Esophagus squamous epithelium (tissue), 5 donors: ENCODE results near the gene TMPRSS5. TPM values are rescaled to one million over a fixed set of nuclear protein-coding genes. Genes with fewer than 3 reads are reported as not detected.
A peak's percentile ranks its signal among the peaks of the same experiment; 100 is the strongest.

Experiments
- DNase-seq: peaks from one replicate; lab custom pipeline; 2025; lab: John Stamatoyannopoulos, UW
- H3K27ac ChIP-seq, 4 donors: fragments of 200-600 bp; sonication (generic); one replicate each; pipeline ENCODE4 v1.5.1; 2016 to 2019; ENCODE audit warnings: mild to moderate bottlenecking in 1 of 4
- H3K27me3 ChIP-seq, 4 donors: fragments of 200-600 bp; sonication (generic); 1 replicate in 3 of 4; 2 replicates in 1 of 4; pipeline versions ENCODE4 v1.5.1 to v1.6.0; 2017 to 2021; ENCODE audit warnings: antibody characterized with exemption in 1 of 4
- H3K36me3 ChIP-seq, 3 donors: fragments of 200-600 bp; sonication (generic); one replicate each; pipeline ENCODE4 v1.5.1; 2016 to 2019
- H3K4me1 ChIP-seq, 3 donors: fragments of 200-600 bp; sonication (generic); one replicate each; pipeline ENCODE4 v1.5.1; 2017 to 2019
- H3K4me3 ChIP-seq, 4 donors: fragments of 200-600 bp; sonication (generic); 1 replicate in 3 of 4; 2 replicates in 1 of 4; pipeline ENCODE4 v1.5.1; 2016 to 2019; ENCODE audit warnings: mild to moderate bottlenecking in 2 of 4, moderate library complexity in 1 of 4
- H3K9me3 ChIP-seq, 3 donors: fragments of 200-600 bp; sonication (generic); one replicate each; pipeline ENCODE4 v1.5.1; 2016 to 2019
- POLR2A ChIP-seq, 4 donors: fragments of 450-650 bp; IDR thresholded peaks; one replicate each; pipeline ENCODE4 v1.6.1; 2017; ENCODE audit warnings: antibody characterized with exemption in 4 of 4, mild to moderate bottlenecking in 4 of 4, moderate library complexity in 3 of 4
- WGBS, 2 donors: methylation state at CpG; one replicate each; pipeline ENCODE4 v1.1.5; 2018; 5-methylcytosine and 5-hydroxymethylcytosine counted together
- intact Hi-C: fragments of 100-400 bp; cut with DNase I; formaldehyde crosslinking; loops from one replicate; pipeline ENCODE4 v1.15.0; 2022
- total RNA-seq, 4 donors: library from RNA; depleted of rRNA; stranded (reverse); fragments of >200 nt; gene quantifications; one replicate each; pipeline ENCODE4 v1.1.0, GENCODE V29; 2016
- TF ChIP-seq, protein P1 (sequence below), 6 experiments: fragments of 450-650 bp in 4 of 6; fragments of 200-600 bp in 2 of 6; sonication (generic) in 2 of 6; IDR thresholded peaks; one replicate each; pipeline ENCODE4 v1.5.1; 2016 to 2019; ENCODE audit warnings: antibody characterized with exemption in 6 of 6, mild to moderate bottlenecking in 4 of 6, moderate library complexity in 4 of 6
- donor health status: DM: yes; HTN: yes; CAD: no.

TMPRSS5 gene
- total RNA-seq, 4 donors from 2014 or later, result 0.19 to 1.3 (median 0.35) TPM; not detected in 1

DNA sequence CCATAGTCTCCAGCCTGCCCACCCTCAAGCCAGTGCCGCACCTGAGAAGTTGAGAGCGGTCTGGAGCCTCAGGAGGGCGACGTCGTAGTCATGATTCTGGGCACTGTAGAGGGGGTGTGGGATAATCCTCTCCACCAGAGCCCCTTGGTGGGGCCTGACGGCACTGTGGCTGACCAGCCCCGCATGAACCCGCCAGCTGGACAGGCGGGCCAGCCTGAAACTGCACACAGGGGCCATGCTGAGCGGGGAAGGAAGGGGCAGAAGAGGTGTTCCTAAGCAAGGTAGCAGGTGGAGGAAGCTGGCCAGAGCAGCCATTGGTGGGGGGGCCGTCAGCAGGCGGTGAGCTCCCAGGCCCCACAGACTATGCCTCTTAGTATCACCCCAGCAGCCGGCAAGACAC is 13.1 kb downstream of the TMPRSS5 start:
- H3K36me3 ChIP-seq, result peaks cover 0 to 8% (median 0%) of the 10 kb centered on the region in 3 donors
- no peak for TF ChIP-seq POLR2A (IDR thresholded peaks at IDR 0.05)
- TF ChIP-seq, protein P1, sequence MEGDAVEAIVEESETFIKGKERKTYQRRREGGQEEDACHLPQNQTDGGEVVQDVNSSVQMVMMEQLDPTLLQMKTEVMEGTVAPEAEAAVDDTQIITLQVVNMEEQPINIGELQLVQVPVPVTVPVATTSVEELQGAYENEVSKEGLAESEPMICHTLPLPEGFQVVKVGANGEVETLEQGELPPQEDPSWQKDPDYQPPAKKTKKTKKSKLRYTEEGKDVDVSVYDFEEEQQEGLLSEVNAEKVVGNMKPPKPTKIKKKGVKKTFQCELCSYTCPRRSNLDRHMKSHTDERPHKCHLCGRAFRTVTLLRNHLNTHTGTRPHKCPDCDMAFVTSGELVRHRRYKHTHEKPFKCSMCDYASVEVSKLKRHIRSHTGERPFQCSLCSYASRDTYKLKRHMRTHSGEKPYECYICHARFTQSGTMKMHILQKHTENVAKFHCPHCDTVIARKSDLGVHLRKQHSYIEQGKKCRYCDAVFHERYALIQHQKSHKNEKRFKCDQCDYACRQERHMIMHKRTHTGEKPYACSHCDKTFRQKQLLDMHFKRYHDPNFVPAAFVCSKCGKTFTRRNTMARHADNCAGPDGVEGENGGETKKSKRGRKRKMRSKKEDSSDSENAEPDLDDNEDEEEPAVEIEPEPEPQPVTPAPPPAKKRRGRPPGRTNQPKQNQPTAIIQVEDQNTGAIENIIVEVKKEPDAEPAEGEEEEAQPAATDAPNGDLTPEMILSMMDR (IDR thresholded peaks at IDR 0.05), result no peak
- 84 to 96% methylated on average over 4 to 13 of the region's 13 CpGs for WGBS, 2 donors
- peaks cover 0 to 11% (median 0%) of the 10 kb centered on the region in 3 donors for H3K4me1 ChIP-seq
- intact Hi-C loops, result no loop called here
- DNase-seq, result no peak
- no peak overlapping the region for H3K27ac ChIP-seq
- no peaks in the 10 kb centered on the region for H3K9me3 ChIP-seq
- H3K27me3 ChIP-seq, result no peaks in the 10 kb centered on the region
- H3K4me3 ChIP-seq, result no peak overlapping the region

DNA sequence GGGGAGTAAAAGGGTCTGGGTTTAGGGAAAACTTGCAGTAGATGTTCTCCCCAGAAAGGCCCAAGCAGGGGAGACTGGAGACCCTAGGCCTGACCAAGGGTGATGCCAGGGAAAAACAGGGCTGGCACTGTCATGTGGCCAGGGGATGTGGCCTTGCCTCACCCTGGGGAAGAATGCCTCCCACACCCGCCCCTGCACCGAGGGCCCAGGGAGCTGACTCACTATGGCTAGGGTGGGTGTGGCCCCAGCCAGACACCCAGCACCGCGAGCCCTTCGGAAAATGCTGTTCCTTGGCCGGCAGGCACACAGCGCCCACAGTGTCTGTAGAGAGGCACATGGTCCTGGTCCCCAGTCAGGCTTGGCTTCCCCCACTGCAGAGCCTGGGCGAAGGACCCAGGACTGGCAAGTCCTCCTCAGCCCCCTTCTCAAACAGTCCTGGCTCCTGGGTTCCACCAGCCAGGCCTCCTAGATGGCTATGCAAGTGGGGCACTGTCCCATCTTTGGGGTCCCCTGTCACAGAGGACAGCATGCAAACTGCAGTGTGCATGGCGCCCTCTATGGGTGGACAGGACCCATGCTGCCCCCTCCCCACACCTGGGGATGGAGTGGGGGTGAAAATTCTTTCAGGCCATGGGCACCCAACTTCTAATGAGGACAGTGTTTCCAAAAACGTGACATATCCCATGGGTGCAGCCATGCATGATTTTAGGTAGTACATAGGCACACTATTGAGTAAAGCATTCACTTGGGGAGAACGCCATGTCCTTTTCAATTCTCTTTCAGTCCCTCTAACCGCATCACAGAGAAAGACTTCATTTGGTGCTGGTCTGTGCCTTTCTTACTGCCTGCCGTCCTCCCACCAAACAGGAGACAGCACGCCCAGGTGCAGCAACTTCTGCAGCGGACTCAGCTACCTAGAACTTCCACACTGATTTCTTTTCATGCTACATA is 15.2 kb downstream of the TMPRSS5 start:
- Histone ChIP-seq H3K27ac (no peak overlapping the region), H3K36me3 (no peaks in the 10 kb centered on the region), H3K27me3 (no peaks in the 10 kb centered on the region), H3K4me3 (no peak overlapping the region), H3K4me1 (peaks cover 0 to 11% (median 0%) of the 10 kb centered on the region in 3 donors), H3K9me3 (no peaks in the 10 kb centered on the region)
- intact Hi-C loops, result no loop called here
- 75 to 88% methylated on average over 6 to 7 of the region's 15 CpGs for WGBS, 2 donors
- no peak for TF ChIP-seq POLR2A (IDR thresholded peaks at IDR 0.05)
- TF ChIP-seq, protein P1 (IDR thresholded peaks at IDR 0.05), result no peak
- DNase-seq, result no peak

DNA sequence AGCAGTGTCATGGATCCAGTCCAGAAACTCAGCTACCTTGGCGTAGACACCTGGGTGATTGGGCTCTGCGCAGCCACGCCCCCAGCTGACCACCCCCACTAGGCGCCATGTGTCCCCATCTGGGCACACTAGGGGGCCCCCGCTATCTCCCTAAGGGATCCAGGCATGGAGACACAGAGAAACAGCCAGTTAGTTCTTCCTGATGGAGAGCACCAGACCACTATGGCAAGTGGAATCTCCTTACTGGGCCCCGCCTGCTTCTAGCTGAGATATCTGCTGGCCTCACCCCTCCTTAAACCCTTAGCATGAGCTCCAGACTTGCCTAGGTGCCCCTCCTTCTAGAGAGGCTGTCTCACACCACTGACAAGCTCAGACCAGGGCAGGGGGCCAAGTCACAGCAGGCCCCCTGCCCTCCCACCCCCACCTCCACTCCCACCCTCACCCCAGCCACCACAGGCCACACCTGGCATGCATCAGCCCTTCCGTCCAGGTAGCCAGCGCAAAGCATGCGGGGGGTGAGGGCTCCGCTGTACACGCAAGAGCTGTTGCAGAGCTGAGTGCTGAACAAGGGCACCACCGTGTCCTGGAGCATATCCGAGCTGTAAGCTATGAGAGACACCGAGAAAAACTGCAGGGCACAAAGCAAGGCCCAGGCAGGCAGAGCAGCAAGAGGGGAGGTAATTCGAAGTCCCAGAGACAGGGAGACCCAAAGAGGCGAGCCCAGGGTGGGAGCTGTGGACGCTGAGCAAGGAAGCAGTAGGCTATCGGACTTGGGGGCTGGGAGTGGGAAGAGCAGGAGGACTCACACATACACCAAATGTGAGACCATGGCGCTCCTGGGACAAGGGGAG is 16.1 kb downstream of the TMPRSS5 start:
- Histone ChIP-seq H3K4me3 (no peak overlapping the region), H3K36me3 (no peaks in the 10 kb centered on the region), H3K4me1 (peaks cover 0 to 11% (median 0%) of the 10 kb centered on the region in 3 donors), H3K9me3 (no peaks in the 10 kb centered on the region), H3K27me3 (no peaks in the 10 kb centered on the region), H3K27ac (peak overlapping the region in 1 of 4 donors; percentile 5)
- no peak for DNase-seq
- no peak for TF ChIP-seq POLR2A (IDR thresholded peaks at IDR 0.05)
- TF ChIP-seq, protein P1 (IDR thresholded peaks at IDR 0.05), result no peak
- WGBS, 2 donors, result 94% methylated on average over 11 to 13 of the region's 19 CpGs
- intact Hi-C loops, result no loop called here

DNA sequence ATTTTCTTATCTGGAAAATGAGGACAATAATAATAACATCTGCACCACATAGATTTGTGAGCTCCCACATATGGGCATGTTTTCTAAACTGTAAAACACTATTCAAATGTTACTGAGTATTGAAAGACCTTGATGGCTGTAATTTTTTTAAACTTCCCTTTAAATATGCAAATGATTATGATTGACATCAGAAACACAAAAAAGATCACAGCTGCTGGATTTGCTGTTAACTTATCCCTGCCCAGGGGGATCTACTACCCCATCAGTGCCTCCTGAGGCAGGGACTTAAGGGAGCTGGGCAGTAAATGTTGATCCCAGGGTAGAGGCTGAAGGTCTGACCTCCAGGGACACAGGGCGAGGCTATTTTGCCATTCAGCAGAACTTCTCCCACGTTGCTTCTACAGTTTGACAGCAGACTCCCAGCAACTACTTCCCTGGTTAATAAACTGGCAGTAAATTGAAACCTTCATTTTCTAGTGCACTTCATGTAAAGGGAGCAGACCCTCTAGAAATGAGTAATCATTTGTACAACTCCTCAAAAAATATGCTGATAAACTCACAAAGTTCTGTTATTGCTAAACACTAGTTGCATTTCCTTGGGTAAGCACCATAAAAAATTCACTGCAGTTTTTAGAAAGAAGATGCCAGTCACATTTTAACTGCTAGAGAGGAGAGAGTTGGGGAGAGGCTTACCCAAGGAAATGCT is 20.3 kb downstream of the TMPRSS5 start:
- Histone ChIP-seq H3K4me3 (no peak overlapping the region), H3K9me3 (no peaks in the 10 kb centered on the region), H3K4me1 (peaks cover 0 to 15% (median 0%) of the 10 kb centered on the region in 3 donors), H3K27me3 (no peaks in the 10 kb centered on the region), H3K36me3 (no peaks in the 10 kb centered on the region), H3K27ac (no peak overlapping the region)
- 81% methylated on average over 2 of the region's 2 CpGs; no CpG with 5 or more reads in 1 of the 2 donors for WGBS, 2 donors
- DNase-seq, result no peak
- intact Hi-C loops, result no loop called here
- TF ChIP-seq POLR2A (IDR thresholded peaks at IDR 0.05), result no peak
- TF ChIP-seq, protein P1 (IDR thresholded peaks at IDR 0.05), result no peak
